CD4-positive, CD25-positive, alpha-beta regulatory T cell (primary cell): ENCODE data around the gene CDC25C. TPM values are rescaled to one million over a fixed set of nuclear protein-coding genes. Genes with fewer than 3 reads are reported as not detected.
A peak's percentile ranks its signal among the peaks of the same experiment; 100 is the strongest.

Experiments
- ATAC-seq, 2 donors: fragments of 150-1000 bp; cut with Tn5 transposase; one replicate each; pipeline ENCODE4 v1.10.0; 2021; ENCODE audit warnings: low read depth in 2 of 2, moderate number of reproducible peaks in 2 of 2, moderate library complexity in 1 of 2
- DNase-seq, 3 donors: peaks; one replicate each; pipeline versions ENCODE4 v3.0.0 to v3.0.0-alpha.2; 2012 to 2022; ENCODE audit warnings: mixed read lengths in 1 of 3
- H3K27ac ChIP-seq: one replicate; pipeline ENCODE4 v1.7.0; 2013; ENCODE audit warnings: mild to moderate bottlenecking, low read length; ENCODE audit not compliant: insufficient read depth, poor library complexity, severe bottlenecking
- H3K27me3 ChIP-seq: one replicate; pipeline ENCODE4 v1.7.0; 2013; ENCODE audit warnings: low read length; ENCODE audit not compliant: control insufficient read depth, insufficient read depth
- H3K36me3 ChIP-seq: one replicate; pipeline ENCODE4 v1.7.0; 2013; ENCODE audit warnings: mild to moderate bottlenecking, low read length, moderate library complexity; ENCODE audit not compliant: control insufficient read depth, insufficient read depth
- H3K4me1 ChIP-seq: 2 replicates; pipeline ENCODE4 v1.7.0; 2013; ENCODE audit warnings: mild to moderate bottlenecking, low read length; ENCODE audit not compliant: insufficient read depth, control insufficient read depth, poor library complexity, severe bottlenecking
- H3K4me3 ChIP-seq: one replicate; pipeline ENCODE4 v1.7.0; 2013; ENCODE audit warnings: low read depth, mild to moderate bottlenecking, low read length, moderate library complexity
- H3K9me3 ChIP-seq, 2 experiments: 1 replicate in 1 of 2; 2 replicates in 1 of 2; pipeline ENCODE4 v1.7.0; 2013; ENCODE audit warnings: low read length in 2 of 2, mild to moderate bottlenecking in 1 of 2, moderate library complexity in 1 of 2; ENCODE audit not compliant: control insufficient read depth in 2 of 2
- H3K27ac Mint-ChIP-seq, 3 donors: one replicate each; pipeline ENCODE4 v1.8.0; 2020 to 2022; ENCODE audit warnings: mild to moderate bottlenecking in 3 of 3, mixed read lengths in 3 of 3, moderate library complexity in 2 of 3
- H3K27me3 Mint-ChIP-seq: one replicate; pipeline ENCODE4 v1.8.0; 2022; ENCODE audit warnings: mild to moderate bottlenecking, mixed read lengths
- H3K36me3 Mint-ChIP-seq: one replicate; pipeline ENCODE4 v1.8.0; 2020; ENCODE audit warnings: mixed read lengths
- H3K4me1 Mint-ChIP-seq, 4 donors: one replicate each; pipeline ENCODE4 v1.8.0; 2020 to 2022; ENCODE audit warnings: mixed read lengths in 4 of 4, mild to moderate bottlenecking in 1 of 4
- H3K4me3 Mint-ChIP-seq, 4 donors: one replicate each; pipeline ENCODE4 v1.8.0; 2020 to 2022; ENCODE audit warnings: mild to moderate bottlenecking in 4 of 4, mixed read lengths in 4 of 4, moderate library complexity in 3 of 4
- H3K9me3 Mint-ChIP-seq, 7 donors: one replicate each; pipeline ENCODE4 v1.8.0; 2020 to 2022; ENCODE audit warnings: mixed read lengths in 7 of 7, mild to moderate bottlenecking in 3 of 7, moderate library complexity in 2 of 7
- polyA plus RNA-seq, 4 donors: library from polyadenylated mRNA; unstranded; fragments of 300-500 nt; fragmentation: Illumina TruSeq; gene quantifications; one replicate each; pipeline ENCODE4 v1.2.3, GENCODE V29; 2021
- total RNA-seq: library from RNA; stranded (reverse); gene quantifications from one replicate; pipeline ENCODE4 v1.2.3, GENCODE V29; 2022

The CDC25C gene
- total and polyA plus RNA-seq, 5 donors from 2014 or later, result 0.22 to 0.64 (median 0.32) TPM; not detected in 1

DNA sequence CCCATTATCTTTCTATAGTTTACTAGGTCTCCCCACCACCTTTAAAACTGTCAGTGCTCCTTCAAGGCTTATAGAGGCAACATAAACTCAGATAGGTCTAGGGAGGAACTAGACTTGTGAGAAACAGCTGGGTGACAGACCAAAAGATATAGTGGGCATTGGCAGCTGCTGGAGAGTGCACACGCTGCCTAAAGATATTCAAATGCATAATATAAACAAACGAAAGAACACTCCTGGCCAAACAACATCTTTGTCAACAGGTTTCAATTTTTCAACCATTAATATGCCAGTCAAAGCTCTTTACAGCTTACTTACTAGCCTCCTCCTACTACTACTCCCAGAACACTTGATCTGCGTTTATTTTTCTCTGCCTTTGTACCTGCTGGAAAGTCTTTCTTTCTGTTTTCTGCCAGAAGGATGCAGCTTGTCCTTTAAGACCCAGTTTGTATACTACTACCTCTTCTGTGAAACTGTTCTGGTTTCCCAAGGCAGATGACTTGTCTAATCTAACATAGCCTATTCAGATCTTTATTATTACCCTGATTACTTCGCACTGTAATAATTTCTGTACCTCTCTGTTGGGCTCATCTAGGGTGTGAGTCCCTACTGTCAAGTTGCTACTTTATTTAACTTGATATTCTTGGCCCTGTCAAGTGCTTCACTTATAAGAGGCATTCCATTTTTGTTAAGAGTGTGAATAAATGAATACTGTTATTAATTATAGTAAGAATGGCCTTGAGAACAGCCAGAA, 35.2 kb upstream of the CDC25C start:
- Histone ChIP-seq H3K36me3 (no peaks in the 10 kb centered on the region), H3K4me3 (peak overlapping the region; percentile 27), H3K27ac (no peak overlapping the region), H3K27me3 (no peaks in the 10 kb centered on the region), H3K4me1 (peaks cover 20% of the 10 kb centered on the region), H3K9me3 (no peaks in the 10 kb centered on the region)
- H3K9me3 Mint-ChIP-seq, result peaks cover 0 to 1% (median 0%) of the 10 kb centered on the region in 7 donors
- ATAC-seq (no peak), DNase-seq (no peak)
- no peaks in the 10 kb centered on the region for H3K27me3 Mint-ChIP-seq
- peak overlapping the region in 1 of 4 donors; percentile 31 for H3K4me3 Mint-ChIP-seq
- H3K36me3 Mint-ChIP-seq, result peaks cover 11% of the 10 kb centered on the region
- peak overlapping the region in 2 of 3 donors; percentile 1 to 91 for H3K27ac Mint-ChIP-seq
- H3K4me1 Mint-ChIP-seq, result peaks cover 41 to 59% (median 43%) of the 10 kb centered on the region in 4 donors

DNA sequence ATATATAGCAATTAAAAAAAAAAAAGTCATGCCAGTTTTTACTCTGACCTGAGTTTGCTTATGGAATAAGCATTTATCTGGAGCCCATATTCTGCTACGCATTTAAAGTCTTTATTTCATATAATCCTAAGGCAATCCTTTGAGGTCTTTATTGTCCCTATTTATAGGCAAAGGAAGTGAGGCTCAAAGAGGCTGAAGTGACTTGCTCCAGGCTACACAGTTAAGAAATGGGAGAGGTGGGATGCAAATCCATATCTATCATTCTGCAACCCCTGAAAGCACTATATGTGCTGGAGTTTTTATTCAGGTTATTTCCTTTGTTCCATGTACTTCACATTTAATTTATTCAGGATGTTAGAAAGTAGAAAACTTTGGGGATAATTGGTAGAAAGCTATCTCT, 33.0 kb upstream of the CDC25C start:
- H3K4me3 Mint-ChIP-seq, result no peak overlapping the region
- Histone ChIP-seq H3K27me3 (no peaks in the 10 kb centered on the region), H3K27ac (no peak overlapping the region), H3K9me3 (no peaks in the 10 kb centered on the region), H3K36me3 (no peaks in the 10 kb centered on the region), H3K4me1 (peaks cover 22% of the 10 kb centered on the region), H3K4me3 (no peak overlapping the region)
- DNase-seq, result no peak
- peaks cover 0 to 1% (median 0%) of the 10 kb centered on the region in 7 donors for H3K9me3 Mint-ChIP-seq
- no peak overlapping the region for H3K27ac Mint-ChIP-seq
- H3K4me1 Mint-ChIP-seq, result peaks cover 52 to 70% (median 55%) of the 10 kb centered on the region in 4 donors
- ATAC-seq, result no peak
- peaks cover 12% of the 10 kb centered on the region for H3K36me3 Mint-ChIP-seq
- no peaks in the 10 kb centered on the region for H3K27me3 Mint-ChIP-seq

DNA sequence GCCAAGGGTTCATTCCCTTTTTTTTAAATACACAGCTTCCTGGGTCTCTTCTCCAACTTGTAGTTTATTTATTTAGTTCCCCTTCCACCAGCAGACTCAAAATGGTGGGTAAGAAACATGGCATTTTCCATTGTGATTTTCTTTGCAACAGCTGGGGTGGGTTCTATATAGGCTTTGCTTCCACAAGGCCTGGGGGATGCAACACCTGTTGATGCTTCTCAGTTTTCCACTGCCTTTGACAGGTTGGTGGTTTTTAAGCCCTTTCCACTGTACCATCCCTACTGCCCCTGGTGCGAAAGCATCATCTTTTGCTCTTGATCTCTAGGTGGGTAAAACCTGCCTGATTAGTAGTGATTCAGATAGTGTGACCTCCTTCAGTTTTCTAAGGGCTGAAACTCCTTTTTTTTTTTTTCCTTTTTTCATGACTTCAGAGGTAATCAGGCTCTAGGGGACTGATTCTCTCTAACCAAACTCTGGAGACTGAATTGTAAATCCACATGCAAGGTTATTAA, 29.4 kb upstream of the CDC25C start:
- peaks cover 9% of the 10 kb centered on the region for H3K4me1 ChIP-seq
- no peak overlapping the region for H3K4me3 ChIP-seq
- H3K36me3 ChIP-seq, result no peaks in the 10 kb centered on the region
- H3K4me1 Mint-ChIP-seq, result peaks cover 33 to 54% (median 40%) of the 10 kb centered on the region in 4 donors
- H3K27me3 Mint-ChIP-seq, result no peaks in the 10 kb centered on the region
- peaks cover 10% of the 10 kb centered on the region for H3K36me3 Mint-ChIP-seq
- DNase-seq (no peak), ATAC-seq (no peak)
- no peaks in the 10 kb centered on the region for H3K9me3 Mint-ChIP-seq
- peak overlapping the region in 2 of 3 donors; percentile 3 to 74 for H3K27ac Mint-ChIP-seq
- peak overlapping the region; percentile 3 to 83 (median 66) for H3K4me3 Mint-ChIP-seq
- no peak overlapping the region for H3K27ac ChIP-seq
- no peaks in the 10 kb centered on the region for H3K27me3 ChIP-seq
- H3K9me3 ChIP-seq, result no peaks in the 10 kb centered on the region

DNA sequence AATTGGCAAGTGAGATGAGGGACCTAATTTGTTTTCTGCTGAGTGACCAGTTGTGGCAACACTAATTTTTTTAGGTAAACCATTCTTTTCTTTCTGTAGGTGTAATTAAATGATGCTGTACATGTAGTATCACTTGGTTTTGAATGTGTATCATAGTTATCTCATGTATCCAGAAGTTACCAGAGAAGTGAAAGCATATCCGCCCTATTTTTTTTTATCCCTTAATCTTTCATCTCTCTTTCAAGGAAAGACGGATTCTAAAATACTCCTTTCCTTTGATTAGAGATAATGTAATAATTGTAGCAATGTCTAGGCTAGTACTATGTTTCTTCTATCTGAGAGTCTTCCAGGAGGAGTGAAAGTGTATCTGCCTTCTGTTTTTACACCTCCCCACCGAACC, 28.0 kb upstream of the CDC25C start:
- H3K4me1 Mint-ChIP-seq, result peaks cover 42 to 62% (median 51%) of the 10 kb centered on the region in 4 donors
- no peaks in the 10 kb centered on the region for H3K27me3 ChIP-seq
- H3K9me3 ChIP-seq, result no peaks in the 10 kb centered on the region
- H3K9me3 Mint-ChIP-seq, result no peaks in the 10 kb centered on the region
- H3K4me3 Mint-ChIP-seq, result peak overlapping the region in 2 of 4 donors; percentile 15 to 16
- H3K36me3 Mint-ChIP-seq, result peaks cover 9% of the 10 kb centered on the region
- ATAC-seq (no peak), DNase-seq (no peak)
- H3K4me1 ChIP-seq, result peaks cover 23% of the 10 kb centered on the region
- H3K4me3 ChIP-seq, result no peak overlapping the region
- no peaks in the 10 kb centered on the region for H3K36me3 ChIP-seq
- no peak overlapping the region for H3K27ac ChIP-seq
- no peaks in the 10 kb centered on the region for H3K27me3 Mint-ChIP-seq
- no peak overlapping the region for H3K27ac Mint-ChIP-seq

DNA sequence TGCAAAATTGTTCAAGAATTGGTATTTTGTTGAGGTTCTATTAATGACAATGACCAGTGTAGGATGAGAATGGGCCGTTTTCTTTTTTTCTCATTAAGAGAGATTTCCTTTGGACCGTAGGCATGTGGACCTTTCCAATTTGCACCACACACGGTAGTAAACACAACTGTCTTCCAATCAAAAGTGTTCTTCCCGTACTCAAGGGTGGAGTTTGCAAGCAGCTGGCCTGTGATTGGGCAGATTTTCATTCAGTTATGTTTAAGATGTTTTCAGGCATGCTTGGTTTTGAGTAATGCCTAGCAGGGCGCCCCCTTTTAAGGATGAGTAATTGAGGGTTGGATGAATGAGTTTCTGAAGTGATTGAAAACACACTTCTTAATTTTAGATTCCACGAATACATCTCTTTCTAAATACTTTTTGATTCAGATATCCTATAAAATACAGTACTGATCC, 23.3 kb upstream of the CDC25C start:
- peaks cover 9% of the 10 kb centered on the region for H3K36me3 Mint-ChIP-seq
- no peaks in the 10 kb centered on the region for H3K27me3 Mint-ChIP-seq
- peaks cover 0 to 5% (median 0%) of the 10 kb centered on the region in 7 donors for H3K9me3 Mint-ChIP-seq
- peak overlapping the region; percentile 91 to 98 (median 95) for H3K4me3 Mint-ChIP-seq
- peak overlapping the region; percentile 79 to 93 (median 92) for H3K27ac Mint-ChIP-seq
- H3K4me1 Mint-ChIP-seq, result peaks cover 28 to 59% (median 38%) of the 10 kb centered on the region in 4 donors
- Histone ChIP-seq H3K9me3 (no peaks in the 10 kb centered on the region), H3K36me3 (no peaks in the 10 kb centered on the region), H3K27me3 (no peaks in the 10 kb centered on the region), H3K4me3 (peak overlapping the region; percentile 91), H3K27ac (peak overlapping the region; percentile 87), H3K4me1 (peaks cover 30% of the 10 kb centered on the region)
- DNase-seq, result peak; percentile 46 to 81 (median 75)
- peak; percentile 21 to 22 for ATAC-seq

DNA sequence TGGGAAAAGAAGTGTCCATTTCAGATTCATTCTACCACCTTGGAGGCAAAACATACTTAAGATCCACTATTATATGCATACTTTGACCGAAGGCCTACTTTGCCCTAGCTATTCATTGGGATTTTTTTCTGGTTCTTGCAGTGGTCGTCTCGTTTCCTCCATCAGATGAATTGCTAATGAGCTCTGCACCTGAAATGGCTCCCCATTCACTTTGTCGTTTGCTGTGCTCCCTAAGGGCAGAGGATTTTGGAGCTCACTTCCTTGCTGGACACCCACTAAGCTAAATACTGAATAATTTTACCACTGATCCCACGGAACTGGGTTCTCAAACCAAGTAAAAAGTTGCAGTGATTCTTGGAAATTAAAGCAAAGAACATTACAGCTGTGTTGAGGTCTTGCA, 22.8 kb upstream of the CDC25C start:
- peaks cover 30% of the 10 kb centered on the region for H3K4me1 ChIP-seq
- peaks cover 0 to 5% (median 0%) of the 10 kb centered on the region in 7 donors for H3K9me3 Mint-ChIP-seq
- no peaks in the 10 kb centered on the region for H3K9me3 ChIP-seq
- DNase-seq (no peak), ATAC-seq (no peak)
- H3K27me3 ChIP-seq, result no peaks in the 10 kb centered on the region
- H3K4me3 Mint-ChIP-seq, result peak overlapping the region; percentile 91 to 98 (median 95)
- peaks cover 4% of the 10 kb centered on the region for H3K36me3 Mint-ChIP-seq
- H3K36me3 ChIP-seq, result no peaks in the 10 kb centered on the region
- peak overlapping the region; percentile 87 for H3K27ac ChIP-seq
- H3K4me3 ChIP-seq, result peak overlapping the region; percentile 91
- peaks cover 22 to 53% (median 33%) of the 10 kb centered on the region in 4 donors for H3K4me1 Mint-ChIP-seq
- H3K27me3 Mint-ChIP-seq, result no peaks in the 10 kb centered on the region
- H3K27ac Mint-ChIP-seq, result peak overlapping the region; percentile 44 to 93 (median 92)

DNA sequence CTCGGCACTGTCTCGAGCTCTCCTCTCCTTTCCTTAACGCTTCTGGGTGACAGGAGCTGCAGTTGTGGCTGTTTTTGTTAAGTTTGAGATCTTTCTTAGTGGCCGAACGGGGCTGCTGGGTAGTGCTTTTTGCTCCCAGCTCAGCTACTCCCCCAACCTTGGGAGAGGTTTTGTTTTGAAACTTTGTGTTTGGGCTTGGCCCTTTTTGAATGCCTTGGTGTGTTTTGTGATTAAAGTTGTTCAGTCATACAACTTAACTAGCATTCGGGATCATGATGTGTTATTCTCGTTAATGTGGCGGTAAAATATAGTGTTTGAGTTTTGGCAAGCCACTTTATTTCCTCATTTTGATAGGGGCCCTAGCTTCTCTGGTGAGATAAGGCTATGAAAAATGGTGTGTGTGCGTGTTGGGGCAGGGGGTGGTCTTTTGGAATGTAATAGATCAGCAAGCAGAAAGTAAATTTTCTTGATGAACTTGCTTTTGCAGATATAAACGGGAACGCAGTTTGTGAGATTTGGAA, 22.0 kb upstream of the CDC25C start:
- peak overlapping the region; percentile 91 to 98 (median 95) for H3K4me3 Mint-ChIP-seq
- no peaks in the 10 kb centered on the region for H3K36me3 ChIP-seq
- DNase-seq (peak in 1 of 3 donors; percentile 59), ATAC-seq (no peak)
- peaks cover 7% of the 10 kb centered on the region for H3K36me3 Mint-ChIP-seq
- peak overlapping the region; percentile 91 for H3K4me3 ChIP-seq
- H3K27ac Mint-ChIP-seq, result peak overlapping the region; percentile 92 to 97 (median 93)
- no peaks in the 10 kb centered on the region for H3K27me3 ChIP-seq
- H3K4me1 ChIP-seq, result peaks cover 30% of the 10 kb centered on the region
- no peaks in the 10 kb centered on the region for H3K9me3 ChIP-seq
- H3K4me1 Mint-ChIP-seq, result peaks cover 22 to 53% (median 32%) of the 10 kb centered on the region in 4 donors
- H3K27ac ChIP-seq, result peak overlapping the region; percentile 87
- no peaks in the 10 kb centered on the region for H3K27me3 Mint-ChIP-seq
- peaks cover 0 to 5% (median 0%) of the 10 kb centered on the region in 7 donors for H3K9me3 Mint-ChIP-seq
